Endometrial microvascular endothelial cells (primary cell): Measurements from ENCODE around the gene LYPD6. TPM values are rescaled to one million over a fixed set of nuclear protein-coding genes. Genes with fewer than 3 reads are reported as not detected.
"Not testable (repeated sequence)": the region's sequence is repeated elsewhere in the genome, so short reads cannot be mapped to it uniquely, and the experiment has no call there.

Experiments
- in situ Hi-C: cut with HindIII; loops from 2 replicates; pipeline ENCODE4 v1.10.0; 2017; ENCODE audit warnings: low sequenced_read_pairs, low pct_unique_long_range_greater_than_20kb; ENCODE audit errors: inconsistent ontology term
- total RNA-seq: library from RNA; depleted of rRNA; stranded (reverse); fragments of >200 nt; gene quantifications from one replicate; pipeline ENCODE4 v1.2.3, GENCODE V29; 2015; ENCODE audit errors: inconsistent ontology term

LYPD6 gene
- 1.2 TPM for total RNA-seq

GRCh38 chr2:149330127-149331022, at the start of gene LYPD6:
Gene LYPD6, plus strand, starts transcription at chr2:149330587. Its CDS starts 107,122 bp downstream, at chr2:149437709.
- in situ Hi-C loops = no loop called here

- in situ Hi-C loops = no loop called here
These were observed 48.9 kb upstream of the LYPD6 start for GRCh38 chr2:149281441-149281840.

GRCh38 chr2:149290662-149291061, 39.7 kb upstream of the LYPD6 start:
- in situ Hi-C loops = no loop called here

GRCh38 chr2:149291881-149292280, 38.5 kb upstream of the LYPD6 start:
- in situ Hi-C loops = no loop called here

- in situ Hi-C loops = no loop called here
These were observed 34.4 kb upstream of the LYPD6 start for GRCh38 chr2:149296031-149296430.

GRCh38 chr2:149307014-149307413, 23.4 kb upstream of the LYPD6 start:
- in situ Hi-C loops = no loop called here

GRCh38 chr2:149310349-149310748, 20.0 kb upstream of the LYPD6 start:
- in situ Hi-C loops = no loop called here

- in situ Hi-C loops = no loop called here
These were observed 18.3 kb upstream of the LYPD6 start for GRCh38 chr2:149312039-149312438.

- in situ Hi-C loops = no loop called here
These were observed 16.8 kb upstream of the LYPD6 start for GRCh38 chr2:149313512-149313972.

- in situ Hi-C loops = no loop called here
These were observed 15.7 kb upstream of the LYPD6 start for GRCh38 chr2:149314687-149315086.

- in situ Hi-C loops = no loop called here
These were observed 14.9 kb upstream of the LYPD6 start for GRCh38 chr2:149315461-149315860.

- in situ Hi-C loops = not testable (repeated sequence)
These were observed 11.8 kb upstream of the LYPD6 start for GRCh38 chr2:149318566-149318965.

GRCh38 chr2:149320362-149320761, 10.0 kb upstream of the LYPD6 start:
- in situ Hi-C loops = no loop called here

- in situ Hi-C loops = no loop called here
These were observed 1.3 kb upstream of the LYPD6 start for GRCh38 chr2:149329068-149329467.

- in situ Hi-C loops = no loop called here
These were observed 779 bp upstream of the LYPD6 start for GRCh38 chr2:149329489-149330126.

GRCh38 chr2:149331023-149331400, 625 bp downstream of the LYPD6 start:
- in situ Hi-C loops = no loop called here

GRCh38 chr2:149332364-149332763, 2.0 kb downstream of the LYPD6 start:
- in situ Hi-C loops = no loop called here

GRCh38 chr2:149333636-149334035, 3.2 kb downstream of the LYPD6 start:
- in situ Hi-C loops = no loop called here

GRCh38 chr2:149334156-149334555, 3.8 kb downstream of the LYPD6 start:
- in situ Hi-C loops = no loop called here

- in situ Hi-C loops = no loop called here
These were observed 8.9 kb downstream of the LYPD6 start for GRCh38 chr2:149339324-149339723.
